H1 (cell line): ENCODE measurements around the gene CACNB4. TPM values are rescaled to one million over a fixed set of nuclear protein-coding genes. Genes with fewer than 3 reads are reported as not detected.

Experiments
- CTCF ChIA-PET: fragments of 300-600 bp; sonication (Branson Sonifier 250); formaldehyde crosslinking; loops from one replicate; lab custom pipeline; 2021; ENCODE audit not compliant: partially characterized antibody; lab: Charles Lee
- POLR2A ChIA-PET: fragments of 300-600 bp; sonication (Branson Sonifier 250); formaldehyde crosslinking; loops from one replicate; lab custom pipeline; 2021; ENCODE audit warnings: inconsistent platforms; ENCODE audit not compliant: partially characterized antibody; lab: Charles Lee
- DNase-seq, 2 experiments: peaks; one replicate each; pipeline versions ENCODE4 v3.0.0 to v3.0.0-alpha.2; 2010 to 2022; ENCODE audit warnings: low spot score in 2 of 2, low read depth in 1 of 2, mixed read lengths in 1 of 2
- FAIRE-seq: peaks from 2 replicates; lab custom pipeline; 2011; peaks lifted over from hg19 to GRCh38; lab: Jason Lieb, UNC
- H2AFZ ChIP-seq: 2 replicates; pipeline ENCODE4 v1.8.1; 2012; ENCODE audit warnings: low read length, inconsistent platforms
- H2AK5ac ChIP-seq: 2 replicates; pipeline ENCODE4 v1.6.1; 2013; ENCODE audit warnings: low read depth, low read length
- H2BK120ac ChIP-seq: replicated peaks from 2 replicates; pipeline ENCODE3; 2013; ENCODE audit warnings: low read depth, low read length, inconsistent platforms
- H2BK12ac ChIP-seq: 2 replicates; pipeline ENCODE4 v1.6.1; 2013; ENCODE audit warnings: low read depth, low read length
- H2BK15ac ChIP-seq: 2 replicates; pipeline ENCODE4 v1.6.1; 2013; ENCODE audit warnings: low read length
- H2BK20ac ChIP-seq: 2 replicates; pipeline ENCODE4 v1.6.1; 2013; ENCODE audit warnings: low read length
- H2BK5ac ChIP-seq: 2 replicates; pipeline ENCODE4 v1.6.1; 2013; ENCODE audit warnings: low read depth, low read length
- H3K14ac ChIP-seq: 2 replicates; pipeline ENCODE4 v1.6.1; 2013; ENCODE audit warnings: inconsistent platforms; ENCODE audit not compliant: insufficient read length
- H3K18ac ChIP-seq: 2 replicates; pipeline ENCODE4 v1.6.1; 2013; ENCODE audit warnings: low read length; ENCODE audit errors: extremely low read depth
- H3K23ac ChIP-seq: 2 replicates; pipeline ENCODE4 v1.6.1; 2013; ENCODE audit warnings: inconsistent platforms; ENCODE audit not compliant: insufficient read length
- H3K23me2 ChIP-seq: 2 replicates; pipeline ENCODE4 v1.6.1; 2013; ENCODE audit warnings: low read depth, low read length
- H3K27ac ChIP-seq: 2 replicates; pipeline ENCODE4 v1.6.1; 2011; ENCODE audit warnings: low read depth, low read length, inconsistent platforms
- H3K27me3 ChIP-seq, 4 experiments: replicated peaks in 1 of 4; 1 replicate in 1 of 4; 2 replicates in 3 of 4; pipeline versions ENCODE4 v1.6.1 to v1.8.1; 2011 to 2013; ENCODE audit warnings: low read length in 3 of 4, mild to moderate bottlenecking in 3 of 4, inconsistent platforms in 2 of 4, mixed read lengths in 2 of 4, moderate library complexity in 1 of 4; ENCODE audit not compliant: control insufficient read depth in 3 of 4, insufficient read depth in 3 of 4; ENCODE audit errors: extremely low read depth in 1 of 4
- H3K36me3 ChIP-seq, 4 experiments: 2 replicates each; pipeline versions ENCODE4 v1.6.1 to v1.8.1; 2011 to 2013; ENCODE audit warnings: mild to moderate bottlenecking in 4 of 4, low read length in 3 of 4, moderate library complexity in 2 of 4, control low read depth in 1 of 4, inconsistent platforms in 1 of 4; ENCODE audit not compliant: insufficient read depth in 4 of 4, control insufficient read depth in 2 of 4
- H3K4ac ChIP-seq: replicated peaks from 2 replicates; pipeline ENCODE3; 2013; ENCODE audit warnings: low read length, low read depth, mixed read lengths, inconsistent platforms; ENCODE audit not compliant: insufficient read length
- H3K4me1 ChIP-seq, 4 experiments: replicated peaks in 1 of 4; 1 replicate in 1 of 4; 2 replicates in 3 of 4; pipeline versions ENCODE4 v1.6.1 to v1.8.1; 2011 to 2013; ENCODE audit warnings: low read length in 3 of 4, inconsistent platforms in 2 of 4, mixed read lengths in 1 of 4; ENCODE audit not compliant: insufficient read depth in 4 of 4, control insufficient read depth in 3 of 4
- H3K4me2 ChIP-seq, 2 experiments: 2 replicates each; pipeline versions ENCODE4 v1.6.1 to v1.8.1; 2011 to 2013; ENCODE audit warnings: low read depth in 2 of 2, low read length in 2 of 2, control low read depth in 1 of 2, inconsistent platforms in 1 of 2, mild to moderate bottlenecking in 1 of 2; ENCODE audit not compliant: insufficient read depth in 1 of 2
- H3K4me3 ChIP-seq, 4 experiments: fragments of 200-600, 300-600 bp in 1 of 4; sonication (generic), shearing (Covaris generic), sonication (Bioruptor Twin) in 1 of 4; 2 replicates each; pipeline versions ENCODE4 v1.5.1 to v1.8.1; 2011 to 2016; ENCODE audit warnings: low read length in 4 of 4, low read depth in 3 of 4, control low read depth in 2 of 4, inconsistent platforms in 2 of 4, mild to moderate bottlenecking in 2 of 4, mixed read lengths in 1 of 4, moderate library complexity in 1 of 4; ENCODE audit not compliant: insufficient read depth in 2 of 4; ENCODE audit errors: extremely low read depth in 1 of 4
- H3K56ac ChIP-seq: replicated peaks from 2 replicates; pipeline ENCODE3; 2013; ENCODE audit warnings: low read depth, mild to moderate bottlenecking, mixed read lengths, low read length, inconsistent platforms; ENCODE audit not compliant: insufficient read length
- H3K79me1 ChIP-seq: 2 replicates; pipeline ENCODE4 v1.6.1; 2013; ENCODE audit warnings: low read depth, low read length, control low read depth
- H3K79me2 ChIP-seq, 2 experiments: 2 replicates each; pipeline versions ENCODE4 v1.6.1 to v1.8.1; 2012 to 2013; ENCODE audit warnings: low read length in 2 of 2, mild to moderate bottlenecking in 2 of 2, inconsistent platforms in 1 of 2; ENCODE audit not compliant: insufficient read depth in 2 of 2, control insufficient read depth in 1 of 2
- H3K9ac ChIP-seq, 4 experiments: replicated peaks in 1 of 4; 1 replicate in 1 of 4; 2 replicates in 3 of 4; pipeline versions ENCODE4 v1.6.1 to v1.8.1; 2011 to 2013; ENCODE audit warnings: low read depth in 3 of 4, low read length in 3 of 4, control low read depth in 2 of 4, mild to moderate bottlenecking in 2 of 4, moderate library complexity in 2 of 4, inconsistent platforms in 1 of 4; ENCODE audit errors: extremely low read depth in 1 of 4
- H3K9me3 ChIP-seq, 2 experiments: 2 replicates each; pipeline versions ENCODE4 v1.6.1 to v1.8.1; 2012 to 2013; ENCODE audit warnings: mild to moderate bottlenecking in 2 of 2, moderate library complexity in 2 of 2, control low read depth in 1 of 2, inconsistent platforms in 1 of 2, low read depth in 1 of 2, low read length in 1 of 2, mixed read lengths in 1 of 2; ENCODE audit not compliant: insufficient read depth in 2 of 2
- H4K20me1 ChIP-seq, 2 experiments: replicated peaks in 1 of 2; 2 replicates each; pipeline versions ENCODE3 to v1.8.1; 2011 to 2013; ENCODE audit warnings: inconsistent platforms in 2 of 2, low read length in 2 of 2, mild to moderate bottlenecking in 1 of 2; ENCODE audit not compliant: insufficient read depth in 2 of 2, control insufficient read depth in 1 of 2
- H4K5ac ChIP-seq: 2 replicates; pipeline ENCODE4 v1.6.1; 2013; ENCODE audit warnings: low read length, low read depth, mixed read lengths, inconsistent platforms; ENCODE audit not compliant: insufficient read length
- H4K8ac ChIP-seq: 2 replicates; pipeline ENCODE4 v1.8.0; 2013; ENCODE audit warnings: mild to moderate bottlenecking, moderate library complexity, low read length, inconsistent platforms; ENCODE audit not compliant: insufficient read depth; ENCODE audit errors: extremely low read depth
- H4K91ac ChIP-seq: replicated peaks from 2 replicates; pipeline ENCODE3; 2013; ENCODE audit warnings: low read length, mixed read lengths, inconsistent platforms; ENCODE audit not compliant: insufficient read length
- KDM1A ChIP-seq: fragments of 200-600, 300-600 bp; sonication (generic); IDR thresholded peaks from 2 replicates; pipeline ENCODE4 v1.7.1; 2016; ENCODE audit warnings: mild to moderate bottlenecking, low read length, borderline replicate concordance
- RAD21 ChIP-seq, 2 experiments: IDR thresholded peaks in 1 of 2; conservative IDR thresholded peaks in 1 of 2; 2 replicates each; pipeline ENCODE4 v1.6.1; 2011; ENCODE audit warnings: low read depth in 2 of 2, low read length in 2 of 2, improper control_type of control experiment in 1 of 2, inconsistent platforms in 1 of 2, mild to moderate bottlenecking in 1 of 2, moderate library complexity in 1 of 2
- polyA plus RNA-seq, 7 experiments: library from polyadenylated mRNA; depleted of rRNA in 3 of 7; stranded (reverse) in 5 of 7; unstranded in 2 of 7; fragments of >200 nt in 5 of 7; fragments of 200-250 nt in 2 of 7; gene quantifications; 1 replicate in 5 of 7; 2 replicates in 1 of 7; 4 replicates in 1 of 7; pipeline versions ENCODE4 v1.2.1 to v1.2.3, GENCODE V29; 2011 to 2013; ENCODE audit warnings: missing spikeins in 2 of 7, mixed read lengths in 2 of 7
- total RNA-seq: library from RNA; stranded (reverse); fragmentation: NEBNext Ultra II Directional; extraction: Animal tissue kit (Norgen Biotek cat#: 25700); gene quantifications from 2 replicates; pipeline ENCODE4 v1.2.1, GENCODE V29; 2021
- TF ChIP-seq, protein P1 (sequence below): IDR thresholded peaks from 2 replicates; pipeline ENCODE4 v1.6.1; 2011; ENCODE audit warnings: low read depth, mild to moderate bottlenecking, low read length; ENCODE audit not compliant: insufficient read depth

CACNB4 gene
- total and polyA plus RNA-seq, 2 of the 8 experiments (the other 6 are each of a cell fraction or from before 2014, with no cell fraction given), result 2.0 to 4.0 TPM

DNA sequence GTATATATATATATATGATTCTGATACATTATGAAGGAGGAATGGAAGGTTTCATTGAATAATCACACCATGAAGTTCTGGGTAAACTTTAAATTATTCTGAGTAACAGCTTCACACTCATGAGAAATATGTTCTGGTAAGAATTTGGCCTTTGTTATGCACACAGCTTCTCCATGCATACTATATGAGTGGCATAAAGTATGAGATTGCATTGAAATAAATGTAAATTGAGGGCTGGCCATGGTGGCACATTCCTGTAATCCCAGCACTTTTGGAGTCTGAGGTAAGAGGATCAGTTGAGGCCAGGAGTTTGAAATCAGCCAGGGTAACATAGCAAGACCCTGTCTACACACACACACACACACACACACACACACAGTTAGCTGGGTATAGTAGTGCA is 220.6 kb downstream of the CACNB4 start:
- H3K9ac ChIP-seq, result no peak overlapping the region
- no peak overlapping the region for H3K4ac ChIP-seq
- H2BK12ac ChIP-seq, result no peak overlapping the region
- H3K4me3 ChIP-seq, result no peak overlapping the region
- DNase-seq, result no peak
- H3K79me1 ChIP-seq, result no peaks in the 10 kb centered on the region
- 0 out of 7 replicates have a peak, but pooled peaks cover 0 to 4% (median 0%) of the 10 kb centered on the region in 4 experiments for H3K4me1 ChIP-seq
- no peak overlapping the region for H2BK120ac ChIP-seq
- no peak for FAIRE-seq
- H3K9me3 ChIP-seq, result peaks cover 0 to 5% of the 10 kb centered on the region in 2 experiments; a peak in 2 of 4 replicates
- no peak overlapping the region for H2AFZ ChIP-seq
- no peaks in the 10 kb centered on the region for H3K36me3 ChIP-seq
- H2BK20ac ChIP-seq, result no peak overlapping the region
- H3K23me2 ChIP-seq, result no peaks in the 10 kb centered on the region
- no peak overlapping the region for H3K4me2 ChIP-seq
- no peak overlapping the region for H4K8ac ChIP-seq
- H3K56ac ChIP-seq, result no peak overlapping the region
- H3K79me2 ChIP-seq, result no peaks in the 10 kb centered on the region
- no peak for TF ChIP-seq KDM1A
- TF ChIP-seq, protein P1, sequence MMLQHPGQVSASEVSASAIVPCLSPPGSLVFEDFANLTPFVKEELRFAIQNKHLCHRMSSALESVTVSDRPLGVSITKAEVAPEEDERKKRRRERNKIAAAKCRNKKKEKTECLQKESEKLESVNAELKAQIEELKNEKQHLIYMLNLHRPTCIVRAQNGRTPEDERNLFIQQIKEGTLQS, result no peak
- no peak for TF ChIP-seq RAD21 (IDR thresholded peaks at IDR 0.05 in 1 of 2, conservative IDR thresholded peaks at IDR 0.05 in 1 of 2; ENCODE audit: low read depth in 2 of 2, low read length in 2 of 2)
- no peak overlapping the region for H3K27ac ChIP-seq
- no peak overlapping the region for H2BK15ac ChIP-seq
- H3K27me3 ChIP-seq, result no peaks in the 10 kb centered on the region
- H3K18ac ChIP-seq, result no peak overlapping the region
- H4K20me1 ChIP-seq, result no peaks in the 10 kb centered on the region
- no peak overlapping the region for H3K14ac ChIP-seq
- no peak overlapping the region for H4K5ac ChIP-seq
- no peak overlapping the region for H2AK5ac ChIP-seq
- H2BK5ac ChIP-seq, result no peak overlapping the region
- H3K23ac ChIP-seq, result no peak overlapping the region
- ChIA-PET CTCF (interaction anchor here (1.0 to 1.5 kb wide), 2 partner anchors 12 to 120 kb away, joined by 3 to 5 read pairs; no protein-coding TSS in a partner anchor), POLR2A (interaction anchor here (1.5 kb wide), 1 partner anchor 50 kb away, joined by 3 read pairs; the partner anchor contains the start of gene ARL5A)
- H4K91ac ChIP-seq, result no peak overlapping the region
